IPS-18a (cell line): ENCODE results near the gene SPACA1.

Experiments
- H3K27ac ChIP-seq: one replicate; pipeline ENCODE4 v1.5.1; 2013; ENCODE audit warnings: low read length
- H3K27me3 ChIP-seq: one replicate; pipeline ENCODE4 v1.6.1; 2013; ENCODE audit warnings: mild to moderate bottlenecking, low read length; ENCODE audit not compliant: control insufficient read depth, insufficient read depth
- H3K36me3 ChIP-seq: one replicate; pipeline ENCODE4 v1.6.1; 2013; ENCODE audit warnings: low read depth, low read length; ENCODE audit not compliant: control insufficient read depth
- H3K4me1 ChIP-seq: one replicate; pipeline ENCODE4 v1.6.1; 2013; ENCODE audit warnings: low read depth, low read length; ENCODE audit not compliant: control insufficient read depth
- H3K4me3 ChIP-seq: one replicate; pipeline ENCODE4 v1.5.1; 2013; ENCODE audit warnings: low read length
- H3K9ac ChIP-seq: one replicate; pipeline ENCODE4 v1.6.1; 2013; ENCODE audit warnings: mild to moderate bottlenecking, low read length, moderate library complexity
- H3K9me3 ChIP-seq: one replicate; pipeline ENCODE4 v1.6.1; 2013; ENCODE audit warnings: low read depth, low read length; ENCODE audit not compliant: control insufficient read depth

Gene SPACA1

DNA sequence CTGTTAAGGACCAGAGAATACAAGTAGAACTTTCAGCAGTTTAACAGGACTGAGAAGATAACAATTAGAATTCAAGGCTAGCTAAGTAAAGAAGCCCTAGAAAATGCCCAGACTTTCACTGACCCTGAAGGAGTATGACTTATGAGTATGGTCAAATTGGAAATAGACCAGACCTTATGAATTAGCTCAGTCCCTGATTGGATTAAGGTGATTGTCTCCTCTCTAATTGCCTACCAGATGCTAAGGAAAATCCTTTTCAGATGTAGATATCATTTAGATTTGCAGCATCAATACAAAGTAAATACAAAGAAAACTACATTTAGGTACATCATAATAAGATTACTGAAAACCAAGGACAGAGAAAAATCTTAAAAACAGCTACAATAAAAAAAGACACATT, 59.6 kb downstream of the SPACA1 start:
- Histone ChIP-seq H3K9me3 (no peaks in the 10 kb centered on the region), H3K27me3 (no peaks in the 10 kb centered on the region), H3K4me3 (no peak overlapping the region), H3K27ac (no peak overlapping the region), H3K9ac (no peak overlapping the region), H3K36me3 (no peaks in the 10 kb centered on the region), H3K4me1 (no peaks in the 10 kb centered on the region)

GRCh38 chr6:88111991-88112390, 64.3 kb downstream of the SPACA1 start:
- Histone ChIP-seq H3K9me3 (no peaks in the 10 kb centered on the region), H3K36me3 (no peaks in the 10 kb centered on the region), H3K27ac (no peak overlapping the region), H3K4me1 (peaks cover 12% of the 10 kb centered on the region), H3K27me3 (no peaks in the 10 kb centered on the region), H3K4me3 (no peak overlapping the region), H3K9ac (no peak overlapping the region)

DNA sequence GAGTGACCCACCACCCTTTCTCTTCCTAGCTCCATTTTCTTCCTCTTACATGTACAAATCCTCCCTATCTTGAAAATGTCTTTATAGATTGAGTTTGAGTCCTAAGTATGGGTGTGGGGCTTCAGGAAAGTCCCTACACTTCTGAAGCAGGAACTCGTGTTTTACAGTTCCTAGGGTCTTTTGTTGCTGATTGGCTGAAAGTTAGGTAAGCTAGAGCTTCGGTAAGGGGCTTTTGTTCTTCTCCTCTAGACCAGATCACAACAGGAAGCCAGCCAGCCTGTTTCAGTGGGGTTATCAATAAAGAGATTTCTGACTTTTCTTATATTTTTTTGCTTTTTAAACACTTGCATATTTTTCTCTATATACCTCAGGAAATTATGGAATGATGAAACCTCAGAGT, 67.2 kb downstream of the SPACA1 start:
- Histone ChIP-seq H3K27ac (no peak overlapping the region), H3K4me3 (no peak overlapping the region), H3K4me1 (peaks cover 12% of the 10 kb centered on the region), H3K9me3 (no peaks in the 10 kb centered on the region), H3K36me3 (no peaks in the 10 kb centered on the region), H3K9ac (no peak overlapping the region), H3K27me3 (no peaks in the 10 kb centered on the region)

GRCh38 chr6:88115307-88115706, 67.7 kb downstream of the SPACA1 start:
- Histone ChIP-seq H3K27ac (no peak overlapping the region), H3K9ac (no peak overlapping the region), H3K27me3 (no peaks in the 10 kb centered on the region)

DNA sequence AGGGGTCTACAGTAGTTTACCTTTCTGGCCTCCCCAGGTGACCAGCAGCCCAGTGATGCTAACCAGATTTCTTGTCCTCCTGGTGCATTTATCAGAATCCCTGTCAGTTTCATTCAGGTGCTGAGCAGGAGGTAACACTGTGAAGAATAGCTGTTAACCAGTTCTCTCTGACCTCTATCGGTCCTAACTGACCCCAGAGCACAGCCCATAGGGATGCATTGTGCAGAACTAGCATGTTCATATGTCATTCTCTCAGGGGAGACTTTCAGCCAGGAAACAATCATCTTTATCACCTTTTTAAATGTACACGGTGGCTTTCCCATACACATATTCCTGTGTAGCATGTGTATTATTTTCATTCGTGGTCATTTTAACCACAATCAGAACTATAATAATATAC, 68.6 kb downstream of the SPACA1 start:
- Histone ChIP-seq H3K27me3 (no peaks in the 10 kb centered on the region), H3K4me3 (no peak overlapping the region), H3K27ac (no peak overlapping the region), H3K36me3 (no peaks in the 10 kb centered on the region), H3K9me3 (no peaks in the 10 kb centered on the region), H3K9ac (no peak overlapping the region), H3K4me1 (peaks cover 12% of the 10 kb centered on the region)

More at GRCh38 chr6:88115307-88115706, 67.7 kb downstream of the SPACA1 start:
- H3K4me3 ChIP-seq = no peak overlapping the region
- H3K9me3 ChIP-seq = no peaks in the 10 kb centered on the region
- H3K4me1 ChIP-seq = peaks cover 12% of the 10 kb centered on the region
- H3K36me3 ChIP-seq = no peaks in the 10 kb centered on the region
